Retinal pigment epithelial cell (primary cell): ENCODE data around the gene WDR45B.
A peak's percentile ranks its signal among the peaks of the same experiment; 100 is the strongest.

Experiments
- DNase-seq: peaks from one replicate; pipeline ENCODE4 v3.0.0-alpha.2; 2010; ENCODE audit warnings: low read depth
- H3K4me3 ChIP-seq: 2 replicates; pipeline ENCODE4 v1.5.1; 2011; ENCODE audit warnings: mild to moderate bottlenecking, low read length, control low read depth, moderate library complexity
- CTCF ChIP-seq: conservative IDR thresholded peaks from 2 replicates; pipeline ENCODE4 v1.5.1; 2011; ENCODE audit warnings: low read depth, low read length, control low read depth, inconsistent platforms

Gene WDR45B

GRCh38 chr17:82648165-82648668 is at the start of gene WDR45B:
WDR45B (minus strand) TSS chr17:82648444; CDS start chr17:82648340, 104 bp downstream.
- peak; percentile 88 for DNase-seq
- no peak for TF ChIP-seq CTCF
- H3K4me3 ChIP-seq = peak within 1 kb of the TSS; percentile 89

GRCh38 chr17:82697808-82698064 is 49.5 kb upstream of the WDR45B start:
- H3K4me3 ChIP-seq = peak overlapping the region; percentile 56
- no peak for DNase-seq
- no peak for TF ChIP-seq CTCF

DNA sequence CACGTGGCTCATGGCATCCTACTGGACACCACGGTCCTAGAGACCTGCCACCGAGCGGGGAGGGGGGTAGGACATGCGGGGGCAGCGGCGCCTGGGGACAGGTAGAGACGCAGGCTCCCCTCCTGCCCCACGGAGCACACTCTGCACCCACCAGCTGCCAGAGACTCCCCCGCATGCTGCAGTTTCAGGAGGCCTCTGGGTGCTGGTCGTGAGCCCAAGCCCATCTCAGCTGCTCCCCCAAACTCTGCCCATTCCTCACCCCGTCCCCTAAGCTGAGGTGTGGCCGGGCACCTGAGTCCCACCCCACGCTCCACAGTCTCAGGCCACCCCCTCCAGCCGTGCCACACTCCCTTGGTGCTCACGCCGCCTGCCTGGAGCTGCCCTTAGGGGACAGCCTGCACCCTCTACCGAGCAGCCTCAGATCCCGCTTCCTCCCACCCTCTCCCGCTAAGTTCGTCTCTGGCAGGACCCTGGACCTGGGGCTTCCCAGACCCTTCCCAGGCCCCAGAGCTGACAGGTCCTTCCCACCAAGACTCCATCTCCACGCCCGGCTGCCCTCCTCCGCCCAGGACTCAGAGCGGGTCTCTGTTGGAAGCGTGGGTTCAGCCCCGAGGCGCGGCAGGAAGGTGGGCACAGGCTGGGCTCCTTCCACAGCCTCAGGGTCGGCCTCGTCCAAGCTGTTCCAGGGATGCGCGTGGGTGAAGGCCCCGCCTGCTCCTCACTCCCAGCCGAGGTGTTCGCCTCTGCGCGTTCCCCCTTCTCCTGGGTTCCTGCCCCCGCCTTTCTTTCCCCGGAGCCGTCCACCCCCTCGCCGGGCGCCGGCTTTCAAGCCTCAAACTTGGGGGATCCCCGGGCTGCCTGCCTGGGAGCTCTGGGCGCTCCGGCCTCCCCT is 48.9 kb upstream of the WDR45B start:
- DNase-seq = no peak
- peak overlapping the region; percentile 56 for H3K4me3 ChIP-seq
- no peak for TF ChIP-seq CTCF

- no peak for TF ChIP-seq CTCF
- H3K4me3 ChIP-seq = no peak overlapping the region
- no peak for DNase-seq
Measured at GRCh38 chr17:82696259-82696658, 48.0 kb upstream of the WDR45B start.

DNA sequence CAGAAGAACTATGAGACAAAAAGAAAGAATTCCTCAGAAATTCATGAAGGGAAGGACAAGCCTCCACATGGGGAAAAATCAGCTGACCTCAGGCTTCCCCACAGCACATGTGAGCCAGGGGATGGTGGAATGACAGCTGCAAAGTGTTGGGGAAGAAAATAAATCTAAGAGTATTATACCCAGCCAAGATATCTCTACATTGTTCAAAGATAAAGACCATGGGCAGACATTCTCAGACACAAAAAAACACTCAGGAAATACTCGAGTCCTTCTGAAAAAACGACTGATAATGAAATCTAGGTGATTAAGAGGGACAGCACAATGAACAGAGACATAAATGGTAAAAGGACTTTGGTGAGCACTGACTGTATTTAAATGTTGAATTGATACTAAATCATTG is 46.4 kb upstream of the WDR45B start:
- TF ChIP-seq CTCF = no peak
- no peak overlapping the region for H3K4me3 ChIP-seq
- no peak for DNase-seq

- H3K4me3 ChIP-seq = no peak overlapping the region
- DNase-seq = no peak
- TF ChIP-seq CTCF = no peak
Measured at GRCh38 chr17:82693168-82693867, 45.1 kb upstream of the WDR45B start.

DNA sequence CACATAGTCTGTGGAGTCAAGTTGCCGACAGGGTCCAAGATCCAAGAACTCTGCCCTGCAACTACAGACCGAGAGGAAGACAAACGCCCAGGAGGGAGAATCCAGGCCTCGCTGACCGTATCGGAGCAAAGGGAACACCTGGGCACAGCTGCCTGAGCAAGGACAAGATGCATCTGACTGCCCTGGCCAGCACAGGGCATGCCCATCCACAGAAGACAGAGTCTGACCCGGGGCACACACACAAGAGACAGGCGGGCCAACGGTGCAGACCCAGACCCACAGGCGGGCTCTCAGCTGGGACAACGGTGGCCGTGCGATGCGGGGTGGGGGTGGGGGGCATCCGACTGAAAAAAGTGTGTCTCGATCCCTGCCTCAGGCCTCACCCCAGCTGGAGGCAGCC is 44.0 kb upstream of the WDR45B start:
- no peak for TF ChIP-seq CTCF
- H3K4me3 ChIP-seq = no peak overlapping the region
- no peak for DNase-seq
